Measurements from ENCODE around the gene BLACAT1. TPM values are rescaled to one million over a fixed set of nuclear protein-coding genes. Genes with fewer than 3 reads are reported as not detected.

Gene BLACAT1
- total and polyA plus RNA-seq, 2 of the 8 experiments (the other 6 are each of a cell fraction or from before 2014, with no cell fraction given): 3.5 to 10.5 TPM

GRCh38 chr1:205420938-205421337, 34.9 kb downstream of the BLACAT1 start (continued):
- TF ChIP-seq TCF12 (IDR thresholded peaks at IDR 0.05; ENCODE audit: low read depth, low read length): no peak
- no peak for TF ChIP-seq RAD21 (IDR thresholded peaks at IDR 0.05 in 1 of 2, conservative IDR thresholded peaks at IDR 0.05 in 1 of 2; ENCODE audit: low read depth in 2 of 2, low read length in 2 of 2)
- no peak for TF ChIP-seq TEAD4 (IDR thresholded peaks at IDR 0.05; ENCODE audit: low read depth, low read length)
